Loucy (cell line): ENCODE data around the gene CREB3L2.
"Not testable (repeated sequence)": the region's sequence is repeated elsewhere in the genome, so short reads cannot be mapped to it uniquely, and the experiment has no call there.

Source experiments
- H2AFZ ChIP-seq: fragments of 200-600 bp; sonication (generic); 2 replicates; pipeline ENCODE4 v1.6.0; 2016; ENCODE audit warnings: antibody characterized with exemption, mild to moderate bottlenecking, low read length, moderate library complexity
- H3F3A ChIP-seq: fragments of 200-600 bp; 2 replicates; pipeline ENCODE4 v1.6.0; 2016; ENCODE audit warnings: antibody characterized with exemption, low read depth, mild to moderate bottlenecking
- H3K27me3 ChIP-seq: fragments of 200-600 bp; sonication (generic); 2 replicates; pipeline ENCODE4 v1.6.1; 2014; ENCODE audit warnings: low read length, mild to moderate bottlenecking; ENCODE audit not compliant: insufficient read depth, poor library complexity, severe bottlenecking
- H3K36me3 ChIP-seq: fragments of 200-600 bp; sonication (generic); 2 replicates; pipeline ENCODE4 v1.6.1; 2016; ENCODE audit warnings: low read length; ENCODE audit not compliant: insufficient read depth
- H3K4me1 ChIP-seq: fragments of 200-600 bp; sonication (generic); 2 replicates; pipeline ENCODE4 v1.5.1; 2014; ENCODE audit warnings: low read length, mild to moderate bottlenecking; ENCODE audit not compliant: insufficient read depth, poor library complexity, severe bottlenecking
- H3K4me2 ChIP-seq: fragments of 200-600 bp; sonication (generic); 2 replicates; pipeline ENCODE4 v1.6.0; 2014; ENCODE audit warnings: antibody characterized with exemption, low read length, low read depth, mild to moderate bottlenecking; ENCODE audit not compliant: poor library complexity, severe bottlenecking
- H3K4me3 ChIP-seq: fragments of 200-600 bp; sonication (generic); 2 replicates; pipeline ENCODE4 v1.5.1; 2014; ENCODE audit warnings: low read length, mild to moderate bottlenecking, mixed read lengths; ENCODE audit not compliant: poor library complexity, severe bottlenecking
- H3K79me2 ChIP-seq: fragments of 200-600 bp; sonication (generic); 2 replicates; pipeline ENCODE4 v1.6.1; 2014; ENCODE audit warnings: low read length; ENCODE audit not compliant: insufficient read depth
- H3K9ac ChIP-seq: fragments of 200-600 bp; sonication (generic); 2 replicates; pipeline ENCODE4 v1.6.0; 2014; ENCODE audit warnings: mild to moderate bottlenecking, low read depth, low read length, moderate library complexity; ENCODE audit not compliant: poor library complexity, severe bottlenecking
- H3K9me2 ChIP-seq: fragments of 200-600 bp; sonication (generic); replicated peaks from 2 replicates; pipeline ENCODE4 v1.6.1; 2016; ENCODE audit warnings: low read depth, low read length, mixed read lengths
- H3K9me3 ChIP-seq: fragments of 200-600 bp; sonication (generic); 2 replicates; pipeline ENCODE4 v1.6.1; 2014; ENCODE audit warnings: mild to moderate bottlenecking, antibody characterized with exemption, low read length, low read depth; ENCODE audit not compliant: insufficient read depth
- H4K20me1 ChIP-seq: fragments of 200-600 bp; sonication (generic); 2 replicates; pipeline ENCODE4 v1.6.0; 2014; ENCODE audit warnings: antibody characterized with exemption, low read length, mild to moderate bottlenecking; ENCODE audit not compliant: insufficient read depth, poor library complexity, severe bottlenecking
- CTCF ChIP-seq: fragments of 200-600 bp; sonication (generic); conservative IDR thresholded peaks from 2 replicates; pipeline ENCODE4 v1.5.1; 2014; ENCODE audit warnings: mild to moderate bottlenecking, antibody characterized with exemption, low read length
- EZH2phosphoT487 ChIP-seq: fragments of 200-600 bp; IDR thresholded peaks from 2 replicates; pipeline ENCODE4 v1.6.1; 2018; ENCODE audit warnings: antibody characterized with exemption, mild to moderate bottlenecking, moderate library complexity, borderline replicate concordance

Gene CREB3L2

DNA sequence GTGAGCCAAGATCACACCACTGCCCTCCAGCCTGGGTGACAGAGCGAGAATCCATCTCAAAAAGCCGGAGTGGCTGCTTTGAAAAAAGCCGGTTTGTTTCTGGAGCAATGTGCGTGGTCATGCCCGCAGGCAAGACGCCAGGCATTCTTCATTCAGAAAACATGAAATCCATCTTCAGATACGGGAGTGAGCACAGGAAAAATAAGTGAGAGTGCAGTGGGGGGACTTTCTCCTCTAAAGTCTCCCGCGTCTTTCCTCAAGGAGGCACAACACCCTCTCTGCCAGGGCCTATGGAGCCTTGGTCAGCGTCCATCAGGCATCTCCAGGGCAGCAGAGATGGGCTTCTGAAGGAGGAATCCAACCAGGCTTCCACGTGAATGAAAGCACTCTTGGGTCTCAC lies 92.8 kb downstream of the CREB3L2 start:
- Histone ChIP-seq H3K9ac (no peak overlapping the region), H2AFZ (no peak overlapping the region), H4K20me1 (no peaks in the 10 kb centered on the region), H3K9me3 (no peaks in the 10 kb centered on the region), H3K79me2 (no peaks in the 10 kb centered on the region), H3K9me2 (no peaks in the 10 kb centered on the region), H3K4me1 (no peaks in the 10 kb centered on the region), H3K36me3 (peaks cover 85% of the 10 kb centered on the region), H3K4me3 (no peak overlapping the region), H3K4me2 (no peak overlapping the region), H3K27me3 (no peaks in the 10 kb centered on the region), H3F3A (no peaks in the 10 kb centered on the region)
- TF ChIP-seq EZH2phosphoT487 (no peak), CTCF (no peak)

GRCh38 chr7:137908106-137908505 lies 93.8 kb downstream of the CREB3L2 start:
- no peak for TF ChIP-seq CTCF
- TF ChIP-seq EZH2phosphoT487 = no peak
- no peak overlapping the region for H3K9ac ChIP-seq
- H2AFZ ChIP-seq = no peak overlapping the region
- peaks cover 85% of the 10 kb centered on the region for H3K36me3 ChIP-seq
- no peaks in the 10 kb centered on the region for H3K9me3 ChIP-seq
- H3F3A ChIP-seq = no peaks in the 10 kb centered on the region
- H3K4me1 ChIP-seq = no peaks in the 10 kb centered on the region
- H3K4me3 ChIP-seq = no peak overlapping the region
- no peaks in the 10 kb centered on the region for H3K79me2 ChIP-seq
- no peak overlapping the region for H3K4me2 ChIP-seq
- H4K20me1 ChIP-seq = no peaks in the 10 kb centered on the region
- no peaks in the 10 kb centered on the region for H3K9me2 ChIP-seq
- no peaks in the 10 kb centered on the region for H3K27me3 ChIP-seq

GRCh38 chr7:137906636-137907035 lies 95.2 kb downstream of the CREB3L2 start:
- peaks cover 81% of the 10 kb centered on the region for H3K36me3 ChIP-seq
- not testable (repeated sequence) for H2AFZ ChIP-seq, H3K9ac ChIP-seq, H3K79me2 ChIP-seq, H3K9me3 ChIP-seq, H3K4me2 ChIP-seq, H4K20me1 ChIP-seq, H3K4me3 ChIP-seq, H3K4me1 ChIP-seq, H3K9me2 ChIP-seq, H3K27me3 ChIP-seq, H3F3A ChIP-seq

GRCh38 chr7:137904833-137905232 lies 97.1 kb downstream of the CREB3L2 start:
- no peaks in the 10 kb centered on the region for H3F3A ChIP-seq
- peaks cover 4% of the 10 kb centered on the region for H3K4me1 ChIP-seq
- H2AFZ ChIP-seq = no peak overlapping the region
- peaks cover 77% of the 10 kb centered on the region for H3K36me3 ChIP-seq
- no peaks in the 10 kb centered on the region for H3K27me3 ChIP-seq
- TF ChIP-seq EZH2phosphoT487 = no peak
- no peak for TF ChIP-seq CTCF
- no peaks in the 10 kb centered on the region for H3K9me3 ChIP-seq
- H3K4me2 ChIP-seq = no peak overlapping the region
- no peaks in the 10 kb centered on the region for H4K20me1 ChIP-seq
- H3K4me3 ChIP-seq = no peak overlapping the region
- H3K9me2 ChIP-seq = no peaks in the 10 kb centered on the region
- H3K9ac ChIP-seq = no peak overlapping the region
- H3K79me2 ChIP-seq = no peaks in the 10 kb centered on the region
